CD14-positive monocyte (primary cell): ENCODE results near the gene ARHGAP45. TPM values are rescaled to one million over a fixed set of nuclear protein-coding genes. Genes with fewer than 3 reads are reported as not detected.

ENCODE experiments used
- DNase-seq, 3 donors: peaks; one replicate each; pipeline ENCODE4 v3.0.0-alpha.2; 2011 to 2022
- H2AFZ ChIP-seq: 2 replicates; pipeline ENCODE4 v1.6.0; 2012; ENCODE audit warnings: mild to moderate bottlenecking, low read depth, low read length, inconsistent platforms; ENCODE audit not compliant: insufficient read depth, poor library complexity, severe bottlenecking
- H3K27ac ChIP-seq, 2 donors: 1 replicate in 1 of 2; 2 replicates in 1 of 2; pipeline ENCODE4 v1.5.1; 2012 to 2013; ENCODE audit warnings: low read length in 2 of 2, control low read depth in 1 of 2, inconsistent platforms in 1 of 2, low read depth in 1 of 2, mild to moderate bottlenecking in 1 of 2
- H3K27me3 ChIP-seq, 2 donors: one replicate each; pipeline versions ENCODE4 v1.6.0 to v1.6.1; 2011 to 2013; ENCODE audit warnings: low read length in 2 of 2; ENCODE audit not compliant: control insufficient read depth in 2 of 2, insufficient read depth in 2 of 2
- H3K36me3 ChIP-seq, 2 donors: replicated peaks in 1 of 2; 1 replicate in 1 of 2; 2 replicates in 1 of 2; pipeline versions ENCODE4 v1.5.1 to v1.6.1; 2012 to 2013; ENCODE audit warnings: low read length in 2 of 2, control low read depth in 1 of 2, inconsistent platforms in 1 of 2, mild to moderate bottlenecking in 1 of 2; ENCODE audit not compliant: insufficient read depth in 2 of 2, control insufficient read depth in 1 of 2
- H3K4me1 ChIP-seq, 2 donors: 1 replicate in 1 of 2; 2 replicates in 1 of 2; pipeline versions ENCODE4 v1.5.1 to v1.6.1; 2012 to 2013; ENCODE audit warnings: low read length in 2 of 2, control low read depth in 1 of 2, inconsistent platforms in 1 of 2, mild to moderate bottlenecking in 1 of 2, moderate library complexity in 1 of 2; ENCODE audit not compliant: insufficient read depth in 2 of 2, control insufficient read depth in 1 of 2
- H3K4me2 ChIP-seq: replicated peaks from 2 replicates; pipeline ENCODE3; 2012; ENCODE audit warnings: low read length, moderate library complexity, mild to moderate bottlenecking; ENCODE audit not compliant: poor library complexity, severe bottlenecking; ENCODE audit errors: extremely low read depth
- H3K4me3 ChIP-seq, 3 experiments: fragments of 200-600 bp in 1 of 3; sonication (generic) in 1 of 3; replicated peaks in 1 of 3; 1 replicate in 2 of 3; 2 replicates in 1 of 3; pipeline ENCODE4 v1.5.1; 2011 to 2013; ENCODE audit warnings: low read length in 3 of 3, mild to moderate bottlenecking in 3 of 3, control low read depth in 2 of 3, low read depth in 2 of 3, inconsistent platforms in 1 of 3, moderate library complexity in 1 of 3
- H3K79me2 ChIP-seq: 2 replicates; pipeline ENCODE4 v1.6.0; 2012; ENCODE audit warnings: mild to moderate bottlenecking, control low read depth, inconsistent platforms, low read length, moderate library complexity; ENCODE audit not compliant: insufficient read depth
- H3K9ac ChIP-seq: 2 replicates; pipeline ENCODE4 v1.6.0; 2017; ENCODE audit warnings: low read length, mild to moderate bottlenecking; ENCODE audit not compliant: insufficient read depth, poor library complexity, severe bottlenecking
- H3K9me3 ChIP-seq, 2 donors: replicated peaks in 1 of 2; 1 replicate in 1 of 2; 2 replicates in 1 of 2; pipeline versions ENCODE4 v1.5.1 to v1.6.1; 2012 to 2013; ENCODE audit warnings: low read length in 2 of 2, control low read depth in 1 of 2; ENCODE audit not compliant: control insufficient read depth in 1 of 2, insufficient read depth in 1 of 2
- H4K20me1 ChIP-seq: 2 replicates; pipeline ENCODE4 v1.6.0; 2012; ENCODE audit warnings: mild to moderate bottlenecking, low read length, control low read depth, moderate library complexity; ENCODE audit not compliant: insufficient read depth
- H3K27ac Mint-ChIP-seq, 7 donors: one replicate each; pipeline ENCODE4 v1.8.0; 2020; ENCODE audit warnings: mild to moderate bottlenecking in 7 of 7, mixed read lengths in 7 of 7, moderate library complexity in 6 of 7, inconsistent platforms in 2 of 7
- H3K27me3 Mint-ChIP-seq, 3 donors: one replicate each; pipeline ENCODE4 v1.8.0; 2021 to 2022; ENCODE audit warnings: low read depth in 3 of 3, mild to moderate bottlenecking in 3 of 3, mixed read lengths in 3 of 3, moderate library complexity in 3 of 3, inconsistent platforms in 1 of 3
- H3K36me3 Mint-ChIP-seq, 2 donors: one replicate each; pipeline ENCODE4 v1.8.0; 2020; ENCODE audit warnings: mixed read lengths in 2 of 2, inconsistent platforms in 1 of 2, mild to moderate bottlenecking in 1 of 2
- H3K4me1 Mint-ChIP-seq: one replicate; pipeline ENCODE4 v1.8.0; 2020; ENCODE audit warnings: mild to moderate bottlenecking, mixed read lengths
- H3K4me3 Mint-ChIP-seq, 2 donors: one replicate each; pipeline ENCODE4 v1.8.0; 2020; ENCODE audit warnings: mild to moderate bottlenecking in 2 of 2, mixed read lengths in 2 of 2, moderate library complexity in 1 of 2
- H3K9me3 Mint-ChIP-seq, 7 donors: one replicate each; pipeline ENCODE4 v1.8.0; 2020 to 2022; ENCODE audit warnings: mixed read lengths in 7 of 7, mild to moderate bottlenecking in 6 of 7, moderate library complexity in 6 of 7, inconsistent platforms in 2 of 7
- WGBS: methylation state at CpG from one replicate; pipeline ENCODE4 v1.1.5; 2013; ENCODE audit warnings: missing lambda C conversion rate; ENCODE audit not compliant: insufficient coverage; 5-methylcytosine and 5-hydroxymethylcytosine counted together
- intact Hi-C, 2 donors: fragments of 100-400 bp; cut with micrococcal nuclease; formaldehyde crosslinking; loops; one replicate each; pipeline versions ENCODE4 v1.15.0 to v1.15.1; 2023
- polyA plus RNA-seq, 3 donors: library from polyadenylated mRNA; depleted of rRNA in 1 of 3; unstranded in 2 of 3; stranded (reverse) in 1 of 3; fragments of 300-500 nt in 2 of 3; fragments of >200 nt in 1 of 3; fragmentation: Illumina TruSeq in 2 of 3; gene quantifications; 1 replicate in 2 of 3; 2 replicates in 1 of 3; pipeline ENCODE4 v1.2.3, GENCODE V29; 2012 to 2021
- TF ChIP-seq, protein P1 (sequence below): fragments of 200-600 bp; IDR thresholded peaks from one replicate; pipeline ENCODE4 v1.8.0; 2022; ENCODE audit warnings: antibody characterized with exemption, mild to moderate bottlenecking

ARHGAP45 gene
- polyA plus RNA-seq, 3 donors, result 108 to 308 (median 137) TPM

DNA sequence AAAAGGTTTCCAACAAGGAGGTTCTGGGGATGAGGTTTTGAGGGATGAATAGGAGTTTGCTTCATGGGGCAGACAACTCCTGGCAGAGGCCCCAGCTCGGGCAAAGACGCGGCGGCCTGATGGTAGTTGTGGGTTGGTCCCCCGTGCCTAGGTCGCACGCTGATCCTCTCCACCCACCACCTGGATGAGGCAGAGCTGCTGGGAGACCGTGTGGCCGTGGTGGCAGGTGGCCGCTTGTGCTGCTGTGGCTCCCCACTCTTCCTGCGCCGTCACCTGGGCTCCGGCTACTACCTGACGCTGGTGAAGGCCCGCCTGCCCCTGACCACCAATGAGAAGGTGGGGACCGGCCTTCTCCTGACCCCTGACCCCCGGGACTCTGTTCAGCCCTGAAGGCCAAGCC, 15.2 kb upstream of the ARHGAP45 start:
- H3K4me1 ChIP-seq, result peaks cover 3 to 6% of the 10 kb centered on the region in 2 donors
- intact Hi-C loops, result no loop called here
- TF ChIP-seq, protein P1, sequence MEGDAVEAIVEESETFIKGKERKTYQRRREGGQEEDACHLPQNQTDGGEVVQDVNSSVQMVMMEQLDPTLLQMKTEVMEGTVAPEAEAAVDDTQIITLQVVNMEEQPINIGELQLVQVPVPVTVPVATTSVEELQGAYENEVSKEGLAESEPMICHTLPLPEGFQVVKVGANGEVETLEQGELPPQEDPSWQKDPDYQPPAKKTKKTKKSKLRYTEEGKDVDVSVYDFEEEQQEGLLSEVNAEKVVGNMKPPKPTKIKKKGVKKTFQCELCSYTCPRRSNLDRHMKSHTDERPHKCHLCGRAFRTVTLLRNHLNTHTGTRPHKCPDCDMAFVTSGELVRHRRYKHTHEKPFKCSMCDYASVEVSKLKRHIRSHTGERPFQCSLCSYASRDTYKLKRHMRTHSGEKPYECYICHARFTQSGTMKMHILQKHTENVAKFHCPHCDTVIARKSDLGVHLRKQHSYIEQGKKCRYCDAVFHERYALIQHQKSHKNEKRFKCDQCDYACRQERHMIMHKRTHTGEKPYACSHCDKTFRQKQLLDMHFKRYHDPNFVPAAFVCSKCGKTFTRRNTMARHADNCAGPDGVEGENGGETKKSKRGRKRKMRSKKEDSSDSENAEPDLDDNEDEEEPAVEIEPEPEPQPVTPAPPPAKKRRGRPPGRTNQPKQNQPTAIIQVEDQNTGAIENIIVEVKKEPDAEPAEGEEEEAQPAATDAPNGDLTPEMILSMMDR, result no peak
- 85% methylated on average over 10 of the region's 17 CpGs for WGBS
- H3K79me2 ChIP-seq, result no peaks in the 10 kb centered on the region
- no peak overlapping the region for H3K27ac ChIP-seq
- Mint-ChIP-seq H3K36me3 (peaks cover 41 to 46% of the 10 kb centered on the region in 2 donors), H3K27me3 (peaks cover 0 to 5% (median 0%) of the 10 kb centered on the region in 3 donors), H3K4me3 (no peak overlapping the region), H3K9me3 (peaks cover 6 to 16% (median 12%) of the 10 kb centered on the region in 7 donors), H3K27ac (no peak overlapping the region), H3K4me1 (no peaks in the 10 kb centered on the region)
- H4K20me1 ChIP-seq, result peaks cover 24% of the 10 kb centered on the region
- peaks cover 6 to 7% of the 10 kb centered on the region in 2 donors for H3K9me3 ChIP-seq
- peaks cover 39 to 67% of the 10 kb centered on the region in 2 donors for H3K36me3 ChIP-seq
- no peak overlapping the region for H2AFZ ChIP-seq
- H3K4me2 ChIP-seq, result no peak overlapping the region
- no peak for DNase-seq
- H3K27me3 ChIP-seq, result no peaks in the 10 kb centered on the region
- H3K9ac ChIP-seq, result no peak overlapping the region
- no peak overlapping the region for H3K4me3 ChIP-seq

DNA sequence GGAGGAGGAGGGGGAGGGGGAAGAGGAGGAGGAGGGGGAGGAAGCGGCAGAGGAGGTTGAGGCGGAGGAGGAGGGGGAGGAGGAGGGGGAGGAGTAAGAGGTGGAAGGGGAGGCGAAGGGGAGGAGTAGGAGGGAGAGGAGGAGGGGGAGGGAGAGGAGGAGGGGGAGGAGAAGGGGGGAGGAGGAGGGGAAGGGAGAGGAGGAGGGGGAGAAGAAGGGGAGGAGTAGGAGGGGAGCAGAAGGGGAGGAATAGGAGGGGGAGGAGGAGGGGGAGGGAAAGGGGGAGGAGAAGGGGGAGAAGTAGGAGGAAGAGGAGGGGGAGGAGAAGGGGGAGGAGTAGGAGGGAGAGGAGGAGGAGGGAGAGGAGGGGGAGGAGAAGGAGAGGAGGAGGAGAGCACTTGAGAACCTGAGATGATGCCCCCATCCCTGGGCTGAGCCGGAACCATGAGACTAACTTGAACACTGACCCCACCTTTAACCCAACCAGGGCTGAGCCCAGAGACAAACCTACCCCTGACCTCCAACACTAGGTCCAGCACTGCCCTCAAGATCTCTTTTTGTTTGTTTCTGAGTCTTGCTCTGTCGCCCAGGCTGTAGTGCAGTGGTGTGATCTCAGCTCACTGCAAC, 14.5 kb upstream of the ARHGAP45 start:
- H3K27ac Mint-ChIP-seq, result peak overlapping the region in 1 of 7 donors; percentile 25

More for the DNA sequence above, 14.5 kb upstream of the ARHGAP45 start:
- Histone ChIP-seq H3K4me2 (no peak overlapping the region), H3K79me2 (no peaks in the 10 kb centered on the region), H3K9me3 (peaks cover 13% of the 10 kb centered on the region in 2 donors), H3K36me3 (peaks cover 43 to 67% of the 10 kb centered on the region in 2 donors), H4K20me1 (peaks cover 17% of the 10 kb centered on the region), H2AFZ (no peak overlapping the region), H3K27ac (no peak overlapping the region), H3K9ac (no peak overlapping the region), H3K4me3 (no peak overlapping the region), H3K27me3 (no peaks in the 10 kb centered on the region), H3K4me1 (no peaks in the 10 kb centered on the region)
- peaks cover 0 to 5% (median 0%) of the 10 kb centered on the region in 3 donors for H3K27me3 Mint-ChIP-seq
- intact Hi-C loops, result no loop called here
- H3K36me3 Mint-ChIP-seq, result peaks cover 46 to 53% of the 10 kb centered on the region in 2 donors
- TF ChIP-seq, protein P1, result no peak
- peaks cover 3% of the 10 kb centered on the region for H3K4me1 Mint-ChIP-seq
- peaks cover 9 to 23% (median 17%) of the 10 kb centered on the region in 7 donors for H3K9me3 Mint-ChIP-seq
- H3K4me3 Mint-ChIP-seq, result no peak overlapping the region
- no peak for DNase-seq
- 100% methylated on average over 1 of the region's 5 CpGs for WGBS
